Measurements from ENCODE around the gene KLHL3. TPM values are rescaled to one million over a fixed set of nuclear protein-coding genes. Genes with fewer than 3 reads are reported as not detected.

KLHL3 gene
- total RNA-seq, 4 donors from 2014 or later: 1.8 to 9.8 (median 4.0) TPM

GRCh38 chr5:137580030-137580429 is 155.9 kb downstream of the KLHL3 start:
- ATAC-seq (ENCODE audit: low FRiP score) (no peak), DNase-seq (ENCODE audit: low spot score) (no peak)
- TF ChIP-seq, protein P1, sequence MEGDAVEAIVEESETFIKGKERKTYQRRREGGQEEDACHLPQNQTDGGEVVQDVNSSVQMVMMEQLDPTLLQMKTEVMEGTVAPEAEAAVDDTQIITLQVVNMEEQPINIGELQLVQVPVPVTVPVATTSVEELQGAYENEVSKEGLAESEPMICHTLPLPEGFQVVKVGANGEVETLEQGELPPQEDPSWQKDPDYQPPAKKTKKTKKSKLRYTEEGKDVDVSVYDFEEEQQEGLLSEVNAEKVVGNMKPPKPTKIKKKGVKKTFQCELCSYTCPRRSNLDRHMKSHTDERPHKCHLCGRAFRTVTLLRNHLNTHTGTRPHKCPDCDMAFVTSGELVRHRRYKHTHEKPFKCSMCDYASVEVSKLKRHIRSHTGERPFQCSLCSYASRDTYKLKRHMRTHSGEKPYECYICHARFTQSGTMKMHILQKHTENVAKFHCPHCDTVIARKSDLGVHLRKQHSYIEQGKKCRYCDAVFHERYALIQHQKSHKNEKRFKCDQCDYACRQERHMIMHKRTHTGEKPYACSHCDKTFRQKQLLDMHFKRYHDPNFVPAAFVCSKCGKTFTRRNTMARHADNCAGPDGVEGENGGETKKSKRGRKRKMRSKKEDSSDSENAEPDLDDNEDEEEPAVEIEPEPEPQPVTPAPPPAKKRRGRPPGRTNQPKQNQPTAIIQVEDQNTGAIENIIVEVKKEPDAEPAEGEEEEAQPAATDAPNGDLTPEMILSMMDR (IDR thresholded peaks at IDR 0.05): no peak

DNA sequence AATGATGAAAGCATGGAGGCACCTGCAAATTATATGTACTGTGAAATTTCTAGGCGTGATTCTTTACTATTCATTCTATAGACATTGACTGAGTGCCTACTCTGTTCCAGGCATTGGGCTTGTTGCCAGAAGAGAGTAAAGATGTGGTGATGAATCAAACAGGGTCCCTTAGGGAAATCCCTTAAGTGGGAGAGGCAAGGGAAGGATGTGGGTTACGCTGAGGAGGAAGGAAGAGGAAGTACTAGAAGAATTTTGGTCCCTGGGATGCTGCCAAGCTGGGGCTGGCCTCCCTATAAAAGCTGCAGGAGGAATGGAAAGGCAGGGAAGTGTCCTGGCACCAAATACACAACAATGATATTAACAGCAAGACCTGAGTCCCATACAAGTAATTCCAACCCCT is 160.0 kb downstream of the KLHL3 start:
- TF ChIP-seq, protein P1 (IDR thresholded peaks at IDR 0.05): no peak
- ATAC-seq (ENCODE audit: low FRiP score): no peak
- DNase-seq (ENCODE audit: low spot score): no peak

GRCh38 chr5:137575211-137575610 is 160.7 kb downstream of the KLHL3 start:
- no peak for DNase-seq (ENCODE audit: low spot score)
- no peak for ATAC-seq (ENCODE audit: low FRiP score)
- TF ChIP-seq, protein P1 (IDR thresholded peaks at IDR 0.05): no peak

- DNase-seq (ENCODE audit: low spot score): no peak
- no peak for ATAC-seq (ENCODE audit: low FRiP score)
- TF ChIP-seq, protein P1 (IDR thresholded peaks at IDR 0.05): no peak
These were observed 162.5 kb downstream of the KLHL3 start for GRCh38 chr5:137573376-137573775.

- no peak for ATAC-seq (ENCODE audit: low FRiP score)
- no peak for DNase-seq (ENCODE audit: low spot score)
- TF ChIP-seq, protein P1 (IDR thresholded peaks at IDR 0.05): no peak
These were observed 163.7 kb downstream of the KLHL3 start for GRCh38 chr5:137572042-137572695.

DNA sequence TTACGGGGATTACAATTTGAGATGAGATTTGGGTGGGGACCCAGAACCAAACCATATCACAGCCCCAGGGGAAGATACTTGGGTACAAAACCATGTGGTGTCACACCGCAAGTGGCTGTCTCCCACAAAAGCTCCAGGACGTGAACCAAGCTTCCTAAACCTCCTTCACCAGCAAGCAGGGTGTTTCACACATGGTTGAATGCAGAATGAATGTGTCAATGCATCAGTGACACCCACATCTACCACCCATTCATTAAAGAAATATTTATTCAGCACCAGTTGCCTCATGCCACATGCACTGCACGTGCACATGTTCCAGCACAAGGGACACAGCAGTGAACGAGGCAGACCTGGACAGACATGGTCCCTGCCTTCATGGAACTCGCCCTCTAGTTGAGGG is 165.8 kb downstream of the KLHL3 start:
- TF ChIP-seq, protein P1 (IDR thresholded peaks at IDR 0.05): no peak
- ATAC-seq (ENCODE audit: low FRiP score): no peak
- no peak for DNase-seq (ENCODE audit: low spot score)

Small RNA genes lying within 50 kb of the gene (small RNA-seq; reads per million reads assigned to genes)
- gene MIR874: 38.9 reads per million, percentile 95 among the genes with 10 or more reads in this experiment

Other genes starting within 250 kb of the KLHL3 start
- gene SPOCK1, start 236.8 kb downstream of the KLHL3 start, total RNA-seq: 100 to 1,000 TPM in 1 of 4 donors, 10 to 100 TPM in 3; 22.7 to 117 (median 41.8) TPM
- gene HNRNPA0, start 18.3 kb upstream of the KLHL3 start, total RNA-seq: 10 to 100 TPM in 3 of 4 donors, 1 to 10 TPM in 1; 9.7 to 16.9 (median 12.8) TPM
- 10 to 100 TPM in 1 of 4 donors, 1 to 10 TPM in 2, not detected in 1; 3.2 to 15.8 (median 4.1) TPM for gene MYOT, start 131.8 kb upstream of the KLHL3 start, total RNA-seq
- not detected for gene PKD2L2, start 153.4 kb upstream of the KLHL3 start, total RNA-seq

Data from omental fat pad (tissue), 4 donors.